Panc1 (cell line): ENCODE results near the gene CACNA2D3. TPM values are rescaled to one million over a fixed set of nuclear protein-coding genes. Genes with fewer than 3 reads are reported as not detected.

Source experiments
- ATAC-seq: fragments of 200-7000 bp; cut with Tn5 transposase; 2 replicates; pipeline ENCODE4 v1.9.1; 2020; ENCODE audit warnings: mild to moderate bottlenecking, moderate library complexity
- BruUV-seq: library from RNA; stranded (reverse); fragments of 400-500 nt; replicated peaks from 2 replicates; lab custom pipeline; 2021; lab: Mats Ljungman, UMichigan
- CTCF ChIA-PET: fragments of 300-600 bp; sonication (Branson Sonifier 250); formaldehyde crosslinking; loops from one replicate; lab custom pipeline; 2022; ENCODE audit warnings: antibody characterized with exemption; lab: Charles Lee
- POLR2A ChIA-PET: fragments of 300-600 bp; sonication (Branson Sonifier 250); formaldehyde crosslinking; loops from one replicate; lab custom pipeline; 2022; ENCODE audit warnings: antibody characterized with exemption; lab: Charles Lee
- DNase-seq: peaks from one replicate; pipeline ENCODE4 v3.0.0-alpha.2; 2010; ENCODE audit warnings: low read depth, low spot score
- H3K27ac ChIP-seq: 2 replicates; pipeline ENCODE4 v1.5.1; 2011; ENCODE audit warnings: mild to moderate bottlenecking, low read length, inconsistent platforms
- H3K27me3 ChIP-seq: fragments of 200-500 bp; sonication (Bioruptor generic); 2 replicates; pipeline ENCODE4 v1.6.0; 2014; ENCODE audit warnings: low read length, inconsistent platforms; ENCODE audit not compliant: control insufficient read depth, insufficient read depth
- H3K36me3 ChIP-seq: fragments of 200-500 bp; sonication (Bioruptor generic); 2 replicates; pipeline ENCODE4 v1.5.1; 2014; ENCODE audit warnings: inconsistent platforms, mild to moderate bottlenecking, low read length, moderate library complexity; ENCODE audit not compliant: control insufficient read depth, insufficient read depth
- H3K4me1 ChIP-seq: 2 replicates; pipeline ENCODE4 v1.5.1; 2011; ENCODE audit warnings: inconsistent platforms, mild to moderate bottlenecking, low read length, moderate library complexity; ENCODE audit not compliant: control insufficient read depth, insufficient read depth
- H3K4me3 ChIP-seq, 2 experiments: 2 replicates each; pipeline ENCODE4 v1.5.1; 2011 to 2012; ENCODE audit warnings: low read depth in 2 of 2, low read length in 2 of 2, mild to moderate bottlenecking in 2 of 2, inconsistent platforms in 1 of 2, moderate library complexity in 1 of 2
- H3K9me3 ChIP-seq: fragments of 200-500 bp; sonication (Bioruptor generic); 2 replicates; pipeline ENCODE4 v1.5.1; 2014; ENCODE audit warnings: low read depth, mild to moderate bottlenecking, inconsistent platforms, low read length, moderate library complexity; ENCODE audit not compliant: control insufficient read depth, insufficient read depth
- CTCF ChIP-seq: fragments of 450-650 bp; IDR thresholded peaks from 2 replicates; pipeline ENCODE4 v1.5.1; 2017; ENCODE audit warnings: mild to moderate bottlenecking
- POLR2AphosphoS5 ChIP-seq: IDR thresholded peaks from 2 replicates; pipeline ENCODE4 v1.6.1; 2012; ENCODE audit warnings: mild to moderate bottlenecking, low read depth, low read length, moderate library complexity
- REST ChIP-seq, 2 experiments: IDR thresholded peaks; 2 replicates each; pipeline ENCODE4 v1.6.1; 2011 to 2012; ENCODE audit warnings: low read depth in 2 of 2, control low read depth in 1 of 2, low read length in 1 of 2, mild to moderate bottlenecking in 1 of 2, moderate library complexity in 1 of 2; ENCODE audit not compliant: insufficient read depth in 1 of 2
- SIN3A ChIP-seq: IDR thresholded peaks from 2 replicates; pipeline ENCODE4 v1.6.1; 2012; ENCODE audit warnings: low read depth, mild to moderate bottlenecking, low read length, moderate library complexity, borderline replicate concordance; ENCODE audit not compliant: insufficient read depth
- TCF7L2 ChIP-seq: IDR thresholded peaks from 2 replicates; pipeline ENCODE4 v1.6.1; 2011; ENCODE audit warnings: mild to moderate bottlenecking, low read depth, low read length, inconsistent platforms
- in situ Hi-C: cut with HindIII; loops from 2 replicates; pipeline ENCODE4 v1.10.0; 2016; ENCODE audit warnings: low sequenced_read_pairs, low pct_unique_long_range_greater_than_20kb
- intact Hi-C: fragments of 100-400 bp; cut with micrococcal nuclease; formaldehyde crosslinking; loops from one replicate; pipeline ENCODE4 v1.10.0; 2022; ENCODE audit not compliant: unreplicated experiment
- total RNA-seq: library from RNA; stranded (reverse); gene quantifications from one replicate; pipeline ENCODE4 v1.2.1, GENCODE V29; 2021; ENCODE audit not compliant: unreplicated experiment

Gene CACNA2D3
- total RNA-seq, 1 experiment from 2014 or later: 0.41 TPM

- H3K36me3 ChIP-seq: no peaks in the 10 kb centered on the region
- DNase-seq (no peak), ATAC-seq (no peak)
- ChIA-PET CTCF (no interaction called here), POLR2A (no interaction called here)
- in situ Hi-C loops: no loop called here
- no peak overlapping the region for H3K4me3 ChIP-seq
- no peak for TF ChIP-seq REST (IDR thresholded peaks at IDR 0.05; ENCODE audit: insufficient read depth in 1 of 2, low read depth in 2 of 2, low read length in 1 of 2)
- TF ChIP-seq TCF7L2: no peak
- no peak for TF ChIP-seq SIN3A
- no peak for TF ChIP-seq POLR2AphosphoS5
- no peak for TF ChIP-seq CTCF
- H3K4me1 ChIP-seq: peaks cover 5% of the 10 kb centered on the region; the same call in 1 of the 2 replicates
- H3K27me3 ChIP-seq: no peaks in the 10 kb centered on the region
- BruUV-seq: no TSS peak
- intact Hi-C loops: no loop called here
- no peaks in the 10 kb centered on the region for H3K9me3 ChIP-seq
- H3K27ac ChIP-seq: no peak overlapping the region; the same call in 1 of the 2 replicates
Observed at GRCh38 chr3:54897028-54897711, 774.8 kb downstream of the CACNA2D3 start.

- BruUV-seq: no TSS peak
- DNase-seq (no peak), ATAC-seq (no peak)
- H3K4me1 ChIP-seq: no peaks in the 10 kb centered on the region
- H3K27ac ChIP-seq: no peak overlapping the region
- no peaks in the 10 kb centered on the region for H3K36me3 ChIP-seq
- H3K4me3 ChIP-seq: no peak overlapping the region
- intact Hi-C loops (no loop called here), in situ Hi-C loops (no loop called here)
- no peak for TF ChIP-seq POLR2AphosphoS5
- TF ChIP-seq TCF7L2: no peak
- TF ChIP-seq CTCF: no peak
- TF ChIP-seq SIN3A: no peak
- TF ChIP-seq REST (IDR thresholded peaks at IDR 0.05; ENCODE audit: insufficient read depth in 1 of 2, low read depth in 2 of 2, low read length in 1 of 2): no peak
- no peaks in the 10 kb centered on the region for H3K27me3 ChIP-seq
- POLR2A ChIA-PET: interaction anchor here (0.6 kb wide), 1 partner anchor 60 kb away, joined by 6 read pairs; no protein-coding TSS in a partner anchor
- no peaks in the 10 kb centered on the region for H3K9me3 ChIP-seq
- CTCF ChIA-PET: no interaction called here
Observed at GRCh38 chr3:54899273-54899672, 776.9 kb downstream of the CACNA2D3 start.
